ENCODE data around the gene LAMA3. TPM values are rescaled to one million over a fixed set of nuclear protein-coding genes. Genes with fewer than 3 reads are reported as not detected.

LAMA3 gene
- total RNA-seq, 6 experiments from 2014 or later = 1.3 to 5.0 (median 3.0) TPM

- DNase-seq (no peak), ATAC-seq (peak in 1 of 4 donors; percentile 34)
- intact Hi-C loops (cut with DNase I) = no loop called here
- TF ChIP-seq CTCF (IDR thresholded peaks at IDR 0.05) = no peak
- no peak for TF ChIP-seq POLR2A (IDR thresholded peaks at IDR 0.05)
- WGBS (ENCODE audit: insufficient coverage, low coverage, low lambda C conversion rate, missing lambda C conversion rate) = 60% methylated on average over 6 of the region's 34 CpGs
- H3K36me3 ChIP-seq = no peaks in the 10 kb centered on the region
- H3K9me3 ChIP-seq = no peaks in the 10 kb centered on the region
- no peak overlapping the region for H3K27ac ChIP-seq
- H3K4me1 ChIP-seq = no peaks in the 10 kb centered on the region
- no peak overlapping the region for H3K4me3 ChIP-seq
- no peaks in the 10 kb centered on the region for H3K27me3 ChIP-seq
These were observed 67.6 kb downstream of the LAMA3 start for GRCh38 chr18:23756590-23757436.

GRCh38 chr18:23757437-23757733 lies 68.1 kb downstream of the LAMA3 start:
- Histone ChIP-seq H3K4me1 (no peaks in the 10 kb centered on the region), H3K9me3 (no peaks in the 10 kb centered on the region), H3K36me3 (no peaks in the 10 kb centered on the region), H3K27ac (no peak overlapping the region), H3K27me3 (no peaks in the 10 kb centered on the region), H3K4me3 (no peak overlapping the region)
- DNase-seq (no peak), ATAC-seq (no peak)
- 69% methylated on average over 8 of the region's 8 CpGs for whole genome bisulfite sequencing (ENCODE audit: insufficient coverage, low coverage, low lambda C conversion rate, missing lambda C conversion rate)
- intact Hi-C loops (cut with DNase I) = no loop called here
- no peak for TF ChIP-seq CTCF (IDR thresholded peaks at IDR 0.05)
- TF ChIP-seq POLR2A (IDR thresholded peaks at IDR 0.05) = no peak

- no peaks in the 10 kb centered on the region for H3K4me1 ChIP-seq
- TF ChIP-seq POLR2A (IDR thresholded peaks at IDR 0.05) (no peak), CTCF (IDR thresholded peaks at IDR 0.05) (no peak)
- no peak for ATAC-seq
- no peak for DNase-seq
- intact Hi-C loops (cut with DNase I) = no loop called here
- no peaks in the 10 kb centered on the region for H3K36me3 ChIP-seq
- 75% methylated on average over 4 of the region's 14 CpGs for WGBS (ENCODE audit: insufficient coverage, low coverage, low lambda C conversion rate, missing lambda C conversion rate)
- H3K9me3 ChIP-seq = no peaks in the 10 kb centered on the region
- no peak overlapping the region for H3K4me3 ChIP-seq
- H3K27me3 ChIP-seq = no peaks in the 10 kb centered on the region
- no peak overlapping the region for H3K27ac ChIP-seq
These were observed 69.0 kb downstream of the LAMA3 start for GRCh38 chr18:23758281-23758680.

GRCh38 chr18:23761941-23762340 lies 72.7 kb downstream of the LAMA3 start:
- H3K27ac ChIP-seq = no peak overlapping the region
- no peaks in the 10 kb centered on the region for H3K4me1 ChIP-seq
- TF ChIP-seq POLR2A (IDR thresholded peaks at IDR 0.05) (no peak), CTCF (IDR thresholded peaks at IDR 0.05) (no peak)
- no peak for ATAC-seq
- no peak overlapping the region for H3K4me3 ChIP-seq
- no peaks in the 10 kb centered on the region for H3K36me3 ChIP-seq
- no peaks in the 10 kb centered on the region for H3K9me3 ChIP-seq
- DNase-seq = no peak
- H3K27me3 ChIP-seq = no peaks in the 10 kb centered on the region
- intact Hi-C loops (cut with DNase I) = no loop called here
- WGBS (ENCODE audit: insufficient coverage, low coverage, low lambda C conversion rate, missing lambda C conversion rate) = 86% methylated on average over 5 of the region's 5 CpGs

Data from right lobe of liver (tissue), 6 donors.